ENCODE measurements around the gene GPR158. TPM values are rescaled to one million over a fixed set of nuclear protein-coding genes. Genes with fewer than 3 reads are reported as not detected.

Gene GPR158
- total and polyA plus RNA-seq, 2 of the 8 experiments (the other 6 are each of a cell fraction or from before 2014, with no cell fraction given): 0.14 to 0.78 TPM

DNA sequence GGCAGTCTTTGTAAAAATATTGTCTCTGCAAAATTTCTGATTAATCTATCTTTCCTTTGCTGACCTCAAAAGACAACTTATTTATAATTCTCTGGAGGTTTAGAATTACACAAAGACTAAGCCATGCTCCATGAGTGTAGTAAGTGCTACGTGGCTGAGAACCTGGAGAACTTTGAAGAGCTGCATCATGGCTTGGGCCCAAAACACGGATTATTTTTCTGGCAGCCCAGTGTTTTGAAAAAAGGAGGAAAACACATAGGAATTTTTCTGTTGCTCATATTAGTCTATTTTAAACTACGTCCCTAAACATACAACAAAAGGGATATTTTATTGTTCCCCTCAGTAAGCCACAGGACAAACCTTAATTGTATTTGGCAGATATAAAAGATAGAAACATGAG is 398.5 kb downstream of the GPR158 start:
- Histone ChIP-seq H2BK5ac (ENCODE audit: low read depth, low read length) (no peak overlapping the region), H2AFZ (ENCODE audit: low read length) (no peak overlapping the region), H3K27ac (ENCODE audit: low read depth, low read length) (no peak overlapping the region), H2BK20ac (ENCODE audit: low read length) (no peak overlapping the region), H2BK15ac (ENCODE audit: low read length) (no peak overlapping the region), H4K20me1 (replicated peaks in 1 of 2; ENCODE audit: control insufficient read depth in 1 of 2, insufficient read depth in 2 of 2, low read length in 2 of 2) (no peaks in the 10 kb centered on the region), H2BK120ac (replicated peaks; ENCODE audit: low read depth, low read length) (no peak overlapping the region), H2BK12ac (ENCODE audit: low read depth, low read length) (no peak overlapping the region), H3K14ac (ENCODE audit: insufficient read length) (no peak overlapping the region), H3K36me3 (ENCODE audit: control insufficient read depth in 2 of 4, insufficient read depth in 4 of 4, low read length in 3 of 4) (no peaks in the 10 kb centered on the region), H3K23ac (ENCODE audit: insufficient read length) (no peak overlapping the region), H3K56ac (replicated peaks; ENCODE audit: insufficient read length, low read depth, low read length) (no peak overlapping the region), H3K79me1 (ENCODE audit: low read depth, low read length) (no peaks in the 10 kb centered on the region), H3K9ac (replicated peaks in 1 of 4; ENCODE audit: extremely low read depth in 1 of 4, low read depth in 3 of 4, low read length in 3 of 4) (no peak overlapping the region), H3K4me3 (ENCODE audit: extremely low read depth in 1 of 4, insufficient read depth in 2 of 4, low read depth in 3 of 4, low read length in 4 of 4) (no peak overlapping the region), H3K4me2 (ENCODE audit: insufficient read depth in 1 of 2, low read depth in 2 of 2, low read length in 2 of 2) (no peak overlapping the region), H3K18ac (ENCODE audit: extremely low read depth, low read length) (no peak overlapping the region), H4K8ac (ENCODE audit: extremely low read depth, insufficient read depth, low read length) (no peak overlapping the region), H3K23me2 (ENCODE audit: low read depth, low read length) (no peaks in the 10 kb centered on the region), H3K79me2 (ENCODE audit: control insufficient read depth in 1 of 2, insufficient read depth in 2 of 2, low read length in 2 of 2) (no peaks in the 10 kb centered on the region), H3K27me3 (replicated peaks in 1 of 4; ENCODE audit: control insufficient read depth in 3 of 4, extremely low read depth in 1 of 4, insufficient read depth in 3 of 4, low read length in 3 of 4) (no peaks in the 10 kb centered on the region), H3K4ac (replicated peaks; ENCODE audit: insufficient read length, low read depth, low read length) (no peak overlapping the region), H4K91ac (replicated peaks; ENCODE audit: insufficient read length, low read length) (no peak overlapping the region), H2AK5ac (ENCODE audit: low read depth, low read length) (no peak overlapping the region), H4K5ac (ENCODE audit: insufficient read length, low read depth, low read length) (no peak overlapping the region), H3K4me1 (replicated peaks in 1 of 4; ENCODE audit: control insufficient read depth in 3 of 4, insufficient read depth in 4 of 4, low read length in 3 of 4) (no peaks in the 10 kb centered on the region), H3K9me3 (ENCODE audit: insufficient read depth in 2 of 2, low read depth in 1 of 2, low read length in 1 of 2) (no peaks in the 10 kb centered on the region)
- POLR2A ChIA-PET (ENCODE audit: partially characterized antibody): no interaction called here
- WGBS, 2 experiments (ENCODE audit: extremely low coverage in 1 of 2, insufficient coverage in 1 of 2, insufficient read length in 1 of 2, insufficient replicate concordance in 2 of 2, low coverage in 1 of 2, low lambda C conversion rate in 2 of 2, missing lambda C conversion rate in 1 of 2): 93% methylated on average over 3 of the region's 3 CpGs; no CpG with 5 or more reads in 1 of the 2 experiments
- FAIRE-seq (no peak), DNase-seq (ENCODE audit: low read depth in 1 of 2, low spot score in 2 of 2) (no peak)
- CTCF ChIA-PET (ENCODE audit: partially characterized antibody): no interaction called here
- TF ChIP-seq, protein P1, sequence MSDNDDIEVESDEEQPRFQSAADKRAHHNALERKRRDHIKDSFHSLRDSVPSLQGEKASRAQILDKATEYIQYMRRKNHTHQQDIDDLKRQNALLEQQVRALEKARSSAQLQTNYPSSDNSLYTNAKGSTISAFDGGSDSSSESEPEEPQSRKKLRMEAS (IDR thresholded peaks at IDR 0.05): no peak
- no peak for TF ChIP-seq EP300 (IDR thresholded peaks at IDR 0.05; ENCODE audit: borderline replicate concordance in 1 of 2, low read depth in 2 of 2, low read length in 2 of 2)
- TF ChIP-seq ASH2L (IDR thresholded peaks at IDR 0.05; ENCODE audit: low read length): no peak
- TF ChIP-seq SP4 (IDR thresholded peaks at IDR 0.05; ENCODE audit: low read length): no peak
- no peak for TF ChIP-seq CBX5 (IDR thresholded peaks at IDR 0.05; ENCODE audit: low read depth, low read length)
- TF ChIP-seq SAP30 (IDR thresholded peaks at IDR 0.05; ENCODE audit: insufficient read depth, insufficient replicate concordance, low read length): no peak
- no peak for TF ChIP-seq PHF8 (conservative IDR thresholded peaks at IDR 0.05; ENCODE audit: low read depth, low read length)
- TF ChIP-seq YY1 (IDR thresholded peaks at IDR 0.05; ENCODE audit: low read depth, low read length): no peak
- no peak for TF ChIP-seq RFX5 (IDR thresholded peaks at IDR 0.05; ENCODE audit: borderline replicate concordance, low read depth, low read length)
- no peak for TF ChIP-seq SIX5 (IDR thresholded peaks at IDR 0.05; ENCODE audit: low read depth, low read length)
- TF ChIP-seq TBP (IDR thresholded peaks at IDR 0.05; ENCODE audit: low read depth, low read length): no peak
- no peak for TF ChIP-seq SP2 (IDR thresholded peaks at IDR 0.05; ENCODE audit: low read length)
- TF ChIP-seq RXRA (IDR thresholded peaks at IDR 0.05; ENCODE audit: insufficient read depth, low read depth, low read length): no peak
- TF ChIP-seq TCF12 (IDR thresholded peaks at IDR 0.05; ENCODE audit: low read depth, low read length): no peak
- TF ChIP-seq BACH1 (IDR thresholded peaks at IDR 0.05; ENCODE audit: low read length): no peak
- TF ChIP-seq MAFK (IDR thresholded peaks at IDR 0.05; ENCODE audit: low read depth, low read length): no peak
